T-helper 1 cell treated with Interleukin-12 subunit alpha and Interleukin-12 subunit beta and Interleukin-4 antibody, amounts not matched to agents 30 ng/mL and 1 ng/mL, for 36 hours (primary cell): ENCODE data around the gene ING3. TPM values are rescaled to one million over a fixed set of nuclear protein-coding genes. Genes with fewer than 3 reads are reported as not detected.

ENCODE experiments used
- intact Hi-C: fragments of 100-400 bp; cut with micrococcal nuclease; formaldehyde crosslinking; loops from one replicate; pipeline ENCODE4 v1.15.1; 2024
- total RNA-seq: library from RNA; stranded (reverse); gene quantifications from 2 replicates; pipeline ENCODE4 v1.2.3, GENCODE V29; 2022

Gene ING3
- total RNA-seq, 1 donor from 2014 or later = 24.6 TPM

DNA sequence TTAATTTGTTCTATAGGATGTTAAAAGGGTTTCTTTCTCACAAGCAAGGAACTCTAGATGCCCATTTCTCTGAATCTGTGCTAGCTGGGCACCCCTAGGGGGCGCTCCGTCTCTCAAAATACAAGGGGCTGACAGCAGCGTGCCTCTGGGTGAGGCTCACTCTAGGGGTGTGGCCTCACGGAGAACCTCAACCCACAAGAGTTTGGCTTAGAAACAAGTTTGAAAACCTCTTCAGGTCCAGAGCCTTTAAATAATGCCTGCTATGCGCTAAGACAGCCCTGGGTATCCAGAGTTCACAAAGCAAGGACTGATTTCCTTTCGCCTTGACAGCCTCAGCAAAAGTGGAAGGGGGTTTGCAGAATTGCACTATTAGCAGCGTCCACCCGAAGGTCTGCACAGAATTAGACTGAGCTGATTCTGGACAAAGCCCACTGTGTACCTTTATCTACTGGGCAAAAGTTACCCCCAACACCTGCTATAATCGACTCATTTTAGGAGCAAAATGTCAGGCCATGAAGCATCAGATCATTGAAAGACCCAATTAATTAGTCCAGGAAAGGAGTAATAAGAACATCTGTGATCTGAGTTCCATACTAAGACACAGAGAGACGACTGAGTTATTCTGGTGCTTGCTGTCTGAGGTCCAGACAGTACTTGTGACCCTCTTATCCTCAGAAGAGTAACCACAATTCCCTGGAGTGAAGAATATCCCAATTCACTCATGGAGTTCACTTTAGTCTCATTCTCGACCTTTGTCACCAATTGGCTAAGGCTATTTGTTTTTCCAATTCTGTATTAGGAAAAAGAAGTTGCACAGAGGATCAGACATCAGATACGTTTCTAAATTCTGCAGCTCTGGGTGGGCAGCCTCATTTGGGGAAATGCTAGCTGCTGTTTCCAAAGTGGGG, 37.4 kb downstream of the ING3 start:
- intact Hi-C loops = loop anchor here (1.0 to 10.0 kb wide), 9 partner anchors 15 to 1156 kb away; partner anchors contain the start of genes AASS and ING3

DNA sequence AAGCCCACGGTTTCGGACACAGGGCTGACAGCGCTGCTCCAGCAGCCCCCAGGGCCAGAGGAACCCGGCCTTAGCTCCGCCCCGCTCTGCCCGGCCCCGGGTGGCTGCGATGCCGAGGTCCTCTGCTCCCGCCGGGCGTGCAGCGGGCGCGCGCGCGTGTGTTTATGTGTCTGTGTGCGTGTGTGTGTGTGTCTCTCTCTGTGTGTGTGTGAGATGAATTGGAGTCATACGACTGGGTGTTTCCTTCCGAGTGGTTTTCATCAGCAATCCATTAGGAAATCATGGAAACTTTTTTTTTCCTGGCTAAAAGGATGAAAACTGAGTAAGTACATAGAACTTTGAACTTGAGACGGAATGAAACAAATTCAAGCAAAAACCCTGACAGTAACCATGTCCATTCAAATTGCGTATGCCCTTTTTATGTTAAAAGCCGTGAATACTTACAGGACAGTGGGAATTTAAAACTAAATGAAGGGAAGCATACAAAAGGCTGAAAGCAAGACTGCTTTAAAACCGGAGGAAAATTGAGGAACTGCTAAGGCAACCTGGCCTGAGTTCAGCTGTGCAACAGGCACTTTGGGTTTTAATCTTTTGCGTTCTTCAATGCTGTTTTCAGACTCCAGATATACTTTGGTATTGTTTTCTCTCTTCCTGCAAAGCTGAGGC, 38.1 kb downstream of the ING3 start, which contains the start of gene CPED1:
Gene CPED1, plus strand, starts transcription at position 121 of the 666 bp plus-strand sequence. CDS start 911 bp downstream, outside the sequence.
- intact Hi-C loops = loop anchor here (10.0 kb wide), 1 partner anchor 346 kb away; no protein-coding TSS in a partner anchor

DNA sequence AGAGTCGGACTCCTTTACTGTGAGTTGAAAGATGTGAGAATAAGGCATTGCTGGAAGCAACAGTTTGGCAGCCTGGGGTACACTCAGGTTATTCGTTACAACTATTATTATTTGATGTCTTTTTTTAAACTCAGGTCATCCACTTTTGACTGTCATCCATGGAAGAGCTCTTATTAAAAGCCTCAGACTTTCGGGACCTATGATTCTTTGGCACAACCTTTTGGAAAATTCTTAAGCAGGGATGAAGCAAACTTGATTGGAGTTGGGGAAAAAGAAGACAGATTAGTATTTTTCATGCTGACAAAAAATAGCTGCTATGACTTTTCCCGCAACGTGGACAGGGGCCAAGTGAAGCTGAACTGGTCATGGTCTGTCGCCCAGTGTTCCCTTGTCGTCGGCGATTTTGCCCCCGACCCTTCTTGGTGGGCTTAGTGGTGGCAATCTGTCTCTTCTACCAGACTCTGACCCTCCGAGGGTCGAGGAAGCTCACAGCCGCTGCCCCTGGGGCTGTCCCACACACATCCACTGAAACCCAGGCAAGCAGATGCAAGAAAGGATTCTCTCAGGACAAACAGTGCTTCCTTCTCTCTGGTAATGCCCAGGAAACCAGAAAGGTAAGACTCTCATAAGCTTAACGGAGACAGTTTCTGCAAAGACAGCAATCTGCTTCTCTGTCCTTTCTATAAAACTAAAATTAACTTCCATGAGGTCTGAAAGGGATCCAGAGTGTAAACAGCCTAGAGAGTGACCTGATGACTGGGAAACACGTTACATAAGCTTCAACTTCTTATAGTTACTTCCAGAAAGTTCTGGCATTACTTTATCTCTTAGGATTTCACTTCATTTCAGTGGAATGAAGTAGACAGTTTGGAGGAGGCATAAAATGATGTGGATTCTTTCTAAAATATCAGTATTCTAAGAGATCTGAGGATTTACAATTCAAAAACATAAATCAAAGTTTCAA, 39.0 kb downstream of the ING3 start:
- intact Hi-C loops = loop anchor here (10.0 kb wide), 1 partner anchor 345 kb away; no protein-coding TSS in a partner anchor

DNA sequence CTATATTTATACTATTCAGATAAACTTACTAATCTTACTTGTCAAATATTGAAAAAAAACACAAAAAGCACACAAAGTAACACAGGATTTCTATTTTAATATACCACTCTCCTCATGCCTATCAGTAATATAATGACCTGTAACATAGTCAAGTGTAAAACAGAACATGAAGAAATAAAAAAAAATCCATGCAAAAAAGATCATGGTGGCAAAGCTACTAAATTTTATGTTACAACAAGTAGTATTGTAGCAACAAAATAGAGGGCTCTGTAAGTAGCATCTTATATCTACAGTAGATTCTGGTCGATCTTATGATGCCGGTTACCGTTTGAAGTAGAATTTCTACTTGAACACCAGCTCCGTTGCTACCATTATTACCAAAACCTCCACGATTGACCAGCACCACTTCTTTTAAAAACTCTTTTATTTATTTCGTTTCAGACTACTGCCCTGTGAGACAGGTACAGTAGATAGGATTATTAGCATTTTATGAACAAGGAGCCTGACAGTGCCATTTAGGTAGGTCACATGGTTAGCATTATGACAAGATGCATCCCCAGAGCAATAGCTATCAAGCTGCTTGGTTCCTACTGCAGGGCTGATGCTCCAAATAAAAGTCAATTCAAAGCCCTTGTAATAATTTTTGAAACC, 40.0 kb downstream of the ING3 start:
- intact Hi-C loops = no loop called here

DNA sequence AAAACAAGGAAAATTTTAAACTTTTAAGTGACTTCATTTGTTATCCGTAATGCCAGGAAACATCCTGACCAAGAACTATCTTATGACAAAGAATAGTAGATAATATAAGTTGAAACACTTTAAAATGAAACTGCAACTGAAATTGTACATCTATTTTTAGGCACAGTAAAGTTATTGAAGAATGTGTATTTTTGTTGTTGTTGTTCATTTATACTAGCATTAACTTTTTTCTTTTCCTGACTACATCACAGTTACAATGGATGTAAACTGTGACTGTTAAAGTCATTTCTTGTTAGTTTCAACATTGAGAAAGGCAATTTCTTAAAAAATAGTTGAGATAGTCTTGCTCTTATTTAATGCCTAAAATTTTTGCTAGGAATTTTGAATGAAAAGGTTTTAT, 40.6 kb downstream of the ING3 start:
- intact Hi-C loops = no loop called here

DNA sequence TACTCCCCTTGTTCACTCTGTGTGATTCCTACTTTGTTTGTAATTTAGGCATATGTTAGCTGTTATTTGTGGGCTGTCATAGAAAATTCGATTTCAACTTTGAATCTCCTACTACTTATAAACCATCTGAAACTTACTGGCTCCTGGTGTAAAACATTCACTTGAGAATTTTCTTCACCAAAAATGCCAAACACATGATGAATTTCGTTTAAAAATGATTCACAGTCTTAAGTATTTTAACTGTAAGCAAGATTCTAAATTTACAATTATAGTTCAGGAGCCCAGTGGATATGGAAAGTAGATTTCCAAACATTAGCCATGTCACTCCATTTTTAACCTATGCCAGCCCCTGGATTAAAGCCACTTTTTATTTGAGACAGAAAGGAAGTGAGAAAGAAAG, 41.0 kb downstream of the ING3 start:
- intact Hi-C loops = no loop called here

DNA sequence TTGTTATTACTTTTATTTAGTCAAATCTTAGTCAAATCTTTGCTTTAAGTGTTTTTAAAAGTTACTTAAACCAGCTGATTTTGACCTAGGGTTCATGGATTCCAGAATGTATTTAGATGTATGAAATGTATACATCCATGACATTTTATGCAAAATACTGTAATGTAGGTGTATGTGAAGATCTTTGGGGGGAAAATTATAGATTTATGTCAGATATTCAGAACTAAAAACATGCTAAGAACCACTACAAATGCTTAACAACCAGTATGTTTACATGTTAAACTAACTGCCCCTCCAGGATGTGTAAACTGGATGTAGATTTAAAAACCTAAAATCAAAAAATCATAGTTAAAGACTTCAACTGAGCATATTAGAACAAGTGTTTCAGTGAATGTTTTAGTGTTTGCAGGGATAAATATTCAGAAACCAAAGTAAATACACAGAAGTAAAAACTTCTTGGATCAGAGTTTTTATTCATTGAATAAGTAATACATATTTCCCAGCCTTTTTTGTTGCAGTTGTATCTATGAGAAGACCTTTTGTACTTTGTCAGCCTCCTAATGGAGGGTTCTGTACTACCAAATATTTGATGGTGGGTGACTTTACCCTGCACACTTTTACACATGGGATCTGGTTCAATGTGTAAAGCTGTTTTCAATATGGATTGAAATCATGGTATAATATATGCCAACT, 41.8 kb downstream of the ING3 start:
- intact Hi-C loops = no loop called here

DNA sequence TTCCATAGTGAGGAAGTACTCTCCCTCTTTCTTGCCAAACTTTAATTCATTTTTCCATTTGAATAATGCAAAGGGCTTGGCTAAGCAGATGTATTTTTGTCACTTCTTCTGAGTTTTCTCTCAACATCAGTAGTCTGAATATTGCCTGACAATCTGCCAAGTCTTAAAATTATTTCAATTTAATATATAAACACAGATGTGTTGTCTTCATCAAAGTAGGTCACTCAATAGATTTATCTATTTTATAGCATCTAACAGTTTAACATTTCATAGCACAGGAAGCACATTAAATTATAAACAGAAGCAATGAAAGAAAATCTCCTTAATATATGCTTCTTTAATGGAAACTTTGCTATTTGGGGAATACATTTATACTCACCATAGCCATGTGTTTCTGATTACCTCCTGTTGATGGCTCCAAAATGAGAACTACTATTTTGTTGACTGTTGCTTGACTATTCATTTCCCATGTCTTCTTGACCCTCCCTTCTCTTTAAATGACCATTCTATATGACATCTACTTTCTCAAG, 42.5 kb downstream of the ING3 start:
- intact Hi-C loops = no loop called here

DNA sequence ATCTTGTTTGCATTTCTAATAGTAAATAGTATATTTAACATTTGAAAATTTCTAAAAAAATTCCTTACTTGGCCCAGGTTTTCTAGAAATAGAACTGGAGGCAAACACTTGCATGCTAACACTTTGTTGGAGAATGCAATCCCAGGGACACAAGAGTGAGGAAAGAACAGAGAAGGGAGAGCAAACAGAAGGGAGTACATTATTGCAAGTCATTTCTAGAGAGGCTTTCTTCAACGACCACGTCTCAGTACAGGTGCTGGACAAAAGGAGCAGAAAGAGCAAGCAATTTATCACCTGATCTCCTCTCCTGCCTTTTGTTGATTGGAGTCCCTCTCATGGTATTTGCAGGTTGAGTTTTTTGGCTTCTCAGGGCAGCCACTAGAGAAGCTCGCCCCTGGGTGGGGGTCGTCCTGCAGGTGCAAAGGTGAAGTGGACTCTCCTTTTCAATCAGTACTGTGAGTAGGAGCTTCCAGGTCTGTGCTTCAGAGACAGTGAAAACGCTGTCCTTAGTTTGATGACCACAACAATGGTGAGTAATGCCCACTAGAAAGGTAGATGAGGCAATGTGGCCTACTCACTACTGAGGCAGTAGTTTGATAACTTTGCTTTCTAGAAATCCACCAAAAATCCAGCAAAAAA, 43.1 kb downstream of the ING3 start:
- intact Hi-C loops = no loop called here

DNA sequence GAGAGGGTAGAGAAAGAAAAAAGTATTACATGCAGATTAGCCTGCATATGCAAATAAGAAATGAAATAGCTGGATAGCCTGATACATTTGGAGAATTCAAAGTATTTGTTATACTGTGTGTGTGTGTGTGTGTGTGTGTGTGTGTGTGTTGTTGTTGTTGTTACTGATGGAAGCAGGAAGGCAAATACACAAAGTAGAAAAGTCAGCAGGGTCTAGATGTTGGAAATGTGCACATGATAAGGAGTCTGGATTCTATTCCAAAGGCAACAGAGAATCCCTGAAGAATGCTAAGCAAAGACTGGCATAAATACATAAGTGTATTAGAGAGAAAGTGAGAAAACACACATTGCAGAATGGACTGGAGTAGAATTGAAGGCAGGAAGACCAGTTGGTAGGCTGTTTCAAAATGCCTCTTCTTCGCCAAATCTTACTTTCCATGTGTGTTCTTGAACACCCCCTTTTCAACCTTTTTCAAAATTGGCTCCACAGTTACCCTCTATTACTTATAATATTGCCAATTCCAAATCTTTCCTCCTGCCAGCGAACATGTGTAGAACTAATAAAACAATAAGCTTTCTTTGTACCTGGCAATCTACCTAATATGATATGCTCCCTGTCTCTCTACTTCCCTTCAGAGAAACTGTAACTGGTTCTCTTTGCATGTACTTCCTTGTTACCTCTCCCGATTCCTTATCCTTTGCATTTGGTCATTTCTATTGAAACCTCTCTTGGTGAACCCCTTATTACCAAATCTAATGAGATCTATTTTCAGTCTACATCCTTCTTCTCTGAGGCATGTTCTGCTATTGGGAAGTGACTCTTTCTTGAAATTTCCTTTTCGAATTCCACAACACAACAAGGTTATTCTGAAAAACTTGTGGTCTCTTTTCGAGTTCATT, 44.2 kb downstream of the ING3 start:
- intact Hi-C loops = no loop called here

DNA sequence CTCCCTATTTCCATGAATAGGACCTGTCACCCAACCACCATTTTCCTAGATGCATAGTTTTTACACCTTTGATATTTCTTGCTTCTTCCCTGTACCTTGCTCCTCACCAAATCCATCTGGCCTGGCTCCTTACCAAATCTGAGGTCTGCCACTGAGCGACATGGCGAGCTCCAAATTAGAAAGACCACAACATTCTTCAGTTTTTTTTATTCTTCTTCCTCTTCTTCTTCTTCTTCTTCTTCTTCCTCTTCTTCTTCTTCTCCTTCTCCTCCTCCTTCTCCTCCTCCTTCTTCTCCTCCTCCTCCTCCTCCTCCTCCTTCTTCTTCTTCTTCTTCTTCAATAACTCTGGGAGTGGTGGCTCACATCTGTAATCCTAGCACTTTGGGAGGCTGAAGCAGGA, 45.1 kb downstream of the ING3 start:
- intact Hi-C loops = no loop called here

DNA sequence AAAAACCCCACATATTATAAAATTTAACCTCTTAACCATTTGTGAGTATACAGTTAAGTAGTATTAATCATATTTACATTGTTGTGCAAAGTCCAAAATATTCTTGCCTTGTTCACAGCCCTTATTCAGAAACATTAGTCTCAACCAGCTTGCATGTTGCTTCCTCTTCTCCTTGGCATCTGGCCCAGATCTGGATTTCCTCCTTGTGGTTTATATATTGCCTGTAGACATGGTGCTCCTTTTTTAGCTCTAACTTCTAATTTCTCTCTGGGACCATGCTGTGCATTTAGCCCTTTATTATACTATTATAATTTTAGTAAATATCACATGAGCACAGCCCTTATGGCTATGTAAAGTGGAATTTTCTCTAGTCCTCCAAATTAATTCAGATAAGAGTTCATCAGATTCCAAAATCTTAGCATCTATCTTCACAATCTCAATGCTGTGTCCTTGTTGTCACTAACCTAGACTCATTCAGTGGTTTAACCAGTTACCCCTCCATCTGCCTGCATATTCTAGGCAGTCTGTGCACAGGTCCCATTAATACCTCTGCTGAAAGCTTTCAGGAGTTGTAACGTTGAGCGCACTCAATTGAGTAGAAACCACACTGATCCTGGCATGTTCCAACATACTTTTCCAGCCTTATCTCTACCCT, 45.9 kb downstream of the ING3 start:
- intact Hi-C loops = no loop called here

DNA sequence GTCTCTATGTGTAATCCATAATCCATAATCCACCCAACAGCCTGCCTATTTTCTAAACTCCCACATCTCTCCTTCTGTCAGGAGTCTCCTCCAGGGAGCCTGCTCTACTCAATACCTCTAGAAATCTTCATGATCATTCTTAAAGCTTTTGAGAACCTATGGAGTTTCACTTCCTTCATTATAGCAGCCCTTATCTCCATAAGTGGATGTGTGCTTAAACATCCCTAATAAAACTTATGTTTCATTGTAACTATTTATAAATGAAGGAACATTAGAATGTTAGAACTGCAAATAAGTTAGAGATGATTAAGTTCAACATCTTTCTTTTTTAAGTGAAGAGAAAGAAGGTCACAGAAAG, 46.4 kb downstream of the ING3 start:
- intact Hi-C loops = no loop called here

DNA sequence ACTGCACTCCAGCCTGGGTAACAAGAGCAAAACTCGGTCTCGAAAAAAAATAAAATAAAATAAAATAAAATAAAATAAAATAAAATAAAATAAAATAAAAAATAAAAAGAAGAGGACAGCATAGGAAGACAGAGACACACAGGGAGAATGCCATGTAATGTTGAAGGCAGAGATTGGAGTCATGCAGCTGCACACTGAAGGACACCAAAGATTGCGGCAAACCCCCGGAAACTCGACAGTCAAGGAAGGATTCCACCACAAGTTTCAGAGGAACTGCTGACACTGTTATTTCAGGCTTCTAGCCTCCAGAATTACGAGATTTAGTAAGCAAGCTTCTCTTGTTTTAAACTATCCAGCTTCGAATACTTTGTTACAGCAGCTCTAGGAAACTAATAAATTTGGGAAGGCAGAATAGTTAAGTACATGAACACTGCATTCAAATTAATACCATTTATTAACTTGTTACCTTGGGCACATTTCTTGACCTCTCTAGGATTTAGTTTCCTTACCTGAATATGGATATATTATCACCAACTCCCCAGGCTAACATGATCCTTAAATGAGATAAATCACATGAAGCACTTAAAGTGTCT, 47.4 kb downstream of the ING3 start:
- intact Hi-C loops = no loop called here

DNA sequence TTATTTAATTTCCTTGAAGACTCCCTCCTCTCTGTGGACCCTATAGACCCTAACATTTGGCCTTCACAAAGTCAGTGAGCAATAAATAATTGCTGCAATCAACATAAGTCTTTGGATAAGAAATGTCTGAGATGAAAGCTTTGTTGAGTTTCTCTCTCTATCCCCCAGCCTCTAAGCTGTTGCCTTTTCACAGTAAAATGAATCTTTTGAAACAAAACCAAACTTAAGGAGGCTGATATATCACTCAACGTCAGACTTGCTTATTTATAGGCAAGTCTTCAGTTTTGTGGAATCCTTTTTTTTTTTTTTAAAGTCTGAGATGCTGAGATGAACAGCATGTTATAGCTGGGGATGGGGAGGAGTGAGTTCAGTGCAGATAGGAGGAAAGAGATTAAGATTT, 47.9 kb downstream of the ING3 start:
- intact Hi-C loops = no loop called here

DNA sequence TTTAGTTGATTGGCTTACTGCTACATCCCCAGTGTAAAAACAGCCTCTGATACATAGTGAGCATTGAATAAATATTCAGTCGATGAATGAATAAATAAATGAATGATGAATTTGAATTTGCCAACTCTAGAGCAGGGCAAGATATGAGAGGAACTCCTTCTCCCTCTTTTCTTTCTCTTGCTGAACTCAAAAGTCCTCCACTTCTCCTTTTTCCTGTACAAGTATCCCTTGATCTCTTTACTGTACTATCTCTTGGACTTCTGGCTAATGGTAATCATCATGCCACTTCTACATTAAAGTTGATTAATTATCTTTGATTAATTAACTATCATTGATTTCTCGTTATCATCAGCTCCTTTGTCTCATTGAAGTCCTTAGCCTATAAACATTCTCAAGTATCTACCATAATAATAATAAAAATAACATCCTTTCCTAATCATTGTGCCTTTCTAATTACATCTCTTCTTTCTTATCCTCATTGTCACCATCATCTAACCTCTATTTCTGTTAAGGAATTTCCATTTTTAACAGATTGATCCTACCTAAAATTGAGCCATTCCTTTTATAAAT, 48.5 kb downstream of the ING3 start:
- intact Hi-C loops = no loop called here
